ENCODE data around the gene KIF13A.
"Not testable (repeated sequence)": the region's sequence is repeated elsewhere in the genome, so short reads cannot be mapped to it uniquely, and the experiment has no call there.

The KIF13A gene

DNA sequence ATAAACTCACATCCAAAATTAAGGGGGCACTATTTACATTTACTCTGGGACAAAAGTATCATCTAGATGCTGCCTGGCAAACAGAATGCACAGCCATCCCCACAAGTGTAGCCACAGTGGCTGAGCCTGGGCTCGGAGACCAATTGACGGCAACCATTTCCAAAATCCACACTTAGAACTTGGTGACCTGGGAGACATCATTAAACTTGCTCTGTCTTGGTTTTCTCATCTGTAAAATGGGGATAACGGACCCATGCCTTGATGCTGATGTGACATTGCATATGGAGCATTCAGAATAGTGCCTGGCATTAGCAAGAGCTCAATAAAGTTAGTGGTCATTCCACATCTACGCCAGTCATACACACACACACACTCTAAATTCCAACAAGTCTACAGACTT, 140.7 kb downstream of the KIF13A start:
- no peak for DNase-seq (ENCODE audit: low read depth, low spot score)

DNA sequence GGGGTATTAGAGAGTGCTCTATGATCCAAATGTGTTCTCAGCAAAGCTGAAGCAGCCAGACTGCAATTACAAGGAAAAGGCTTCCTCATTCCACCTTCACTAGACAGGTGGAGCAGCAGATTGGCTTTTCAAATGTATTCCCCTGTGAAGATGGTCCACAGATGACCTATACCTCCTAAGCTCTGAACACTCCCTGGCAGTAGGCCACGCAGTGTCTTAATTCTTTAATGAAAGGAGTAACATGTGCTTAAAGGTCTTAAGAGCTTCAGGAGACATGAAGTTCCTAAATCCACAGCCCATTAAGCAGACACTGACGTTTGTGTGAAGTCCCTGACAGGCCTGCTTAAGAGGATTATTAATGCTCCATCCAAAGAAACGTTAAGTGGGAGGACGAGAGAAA, 141.8 kb downstream of the KIF13A start:
- no peak for DNase-seq (ENCODE audit: low read depth, low spot score)

DNA sequence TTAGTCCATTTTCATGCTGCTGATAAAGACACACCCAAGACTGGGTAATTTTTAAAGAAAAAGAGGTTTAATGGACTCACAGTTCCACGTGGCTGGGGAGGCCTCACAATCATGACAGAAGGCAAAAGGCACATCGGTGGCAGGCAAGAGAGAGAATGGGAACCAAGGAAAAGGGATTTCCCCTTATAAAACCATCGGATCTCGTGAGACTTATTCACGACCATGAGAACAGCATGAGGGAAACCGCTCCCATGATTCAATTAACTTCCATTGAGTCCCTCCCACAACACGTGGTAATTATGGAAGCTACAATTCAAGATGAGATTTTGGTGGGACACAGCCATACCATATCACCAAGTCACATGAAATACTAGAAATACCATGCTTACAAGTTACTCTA, 142.5 kb downstream of the KIF13A start:
- DNase-seq (ENCODE audit: low read depth, low spot score) = not testable (repeated sequence)

DNA sequence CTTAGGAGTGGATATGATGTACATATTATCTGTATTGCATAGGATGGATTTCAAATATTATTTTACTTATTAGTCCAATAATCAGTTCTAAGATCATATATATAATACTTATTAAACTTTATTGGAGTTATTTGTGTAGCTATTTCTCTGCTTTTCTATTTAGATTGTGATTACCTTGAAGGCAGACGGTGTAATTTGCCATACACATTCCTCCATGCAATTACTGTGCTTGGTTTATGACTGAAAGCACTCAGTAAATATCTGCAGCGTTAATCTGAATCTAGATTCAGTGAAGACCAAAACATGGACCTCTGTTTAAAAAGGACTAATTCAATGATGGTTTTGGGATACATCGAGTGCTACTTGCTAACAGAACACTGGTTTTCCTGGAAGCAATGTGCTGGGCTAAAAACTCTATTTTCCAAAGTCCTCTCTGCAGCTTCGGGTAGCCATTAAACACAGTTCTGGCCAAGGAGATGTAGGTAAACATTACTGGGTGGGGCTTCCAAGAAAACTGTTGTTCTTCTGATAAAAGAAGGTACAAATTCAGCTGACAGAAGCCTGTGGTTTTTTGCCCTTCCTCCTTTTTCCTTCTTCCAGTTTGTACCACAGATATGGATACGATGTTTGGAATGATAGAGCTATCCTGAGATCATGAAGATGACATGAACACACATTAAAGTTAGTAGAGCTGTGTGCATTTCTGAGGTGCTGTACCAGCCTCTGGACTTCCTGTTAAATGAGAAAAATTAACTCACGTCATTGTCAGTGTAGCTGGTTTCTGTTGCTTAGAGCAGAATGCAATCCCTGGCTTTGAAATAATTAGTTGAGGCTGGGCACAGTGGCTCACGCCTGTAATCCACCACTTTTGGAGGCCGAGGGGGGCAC, 144.3 kb downstream of the KIF13A start:
- no peak for DNase-seq (ENCODE audit: low read depth, low spot score)

DNA sequence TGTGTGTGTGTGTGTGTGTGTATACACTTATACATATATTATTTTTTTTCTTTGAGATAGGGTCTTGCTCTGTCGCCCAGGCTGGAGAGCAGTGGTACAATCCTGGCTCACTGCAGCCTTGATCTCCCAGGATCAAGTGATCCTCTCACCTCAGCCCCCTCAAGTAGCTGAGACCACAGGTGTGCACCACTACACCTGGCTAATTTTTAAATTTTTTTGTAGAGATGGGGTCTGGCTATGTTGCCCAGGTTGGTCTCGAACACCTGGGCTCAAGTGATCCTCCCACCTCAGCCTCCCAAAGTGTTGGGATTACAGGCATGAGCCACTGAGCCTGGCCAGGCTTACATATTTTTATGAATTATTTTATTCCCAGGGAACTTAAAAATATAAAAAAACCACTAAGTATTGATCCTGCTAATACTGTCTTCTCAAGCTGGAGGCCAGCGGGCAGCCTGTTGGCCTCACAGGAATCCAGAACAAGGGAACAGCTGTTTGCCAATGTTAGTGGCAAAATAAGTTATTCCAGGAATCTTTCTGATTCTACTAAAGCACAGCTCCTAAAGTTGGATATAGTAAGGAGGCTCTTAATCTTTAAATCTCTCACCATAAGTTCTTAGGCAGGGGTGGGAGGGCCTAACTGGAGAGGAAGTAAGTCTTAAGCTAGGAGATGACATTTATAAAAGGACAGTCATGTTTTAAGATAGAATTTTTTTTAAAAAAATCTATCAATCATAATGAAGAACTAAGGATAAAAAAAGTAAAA, 145.2 kb downstream of the KIF13A start:
- DNase-seq (ENCODE audit: low read depth, low spot score) = no peak

DNA sequence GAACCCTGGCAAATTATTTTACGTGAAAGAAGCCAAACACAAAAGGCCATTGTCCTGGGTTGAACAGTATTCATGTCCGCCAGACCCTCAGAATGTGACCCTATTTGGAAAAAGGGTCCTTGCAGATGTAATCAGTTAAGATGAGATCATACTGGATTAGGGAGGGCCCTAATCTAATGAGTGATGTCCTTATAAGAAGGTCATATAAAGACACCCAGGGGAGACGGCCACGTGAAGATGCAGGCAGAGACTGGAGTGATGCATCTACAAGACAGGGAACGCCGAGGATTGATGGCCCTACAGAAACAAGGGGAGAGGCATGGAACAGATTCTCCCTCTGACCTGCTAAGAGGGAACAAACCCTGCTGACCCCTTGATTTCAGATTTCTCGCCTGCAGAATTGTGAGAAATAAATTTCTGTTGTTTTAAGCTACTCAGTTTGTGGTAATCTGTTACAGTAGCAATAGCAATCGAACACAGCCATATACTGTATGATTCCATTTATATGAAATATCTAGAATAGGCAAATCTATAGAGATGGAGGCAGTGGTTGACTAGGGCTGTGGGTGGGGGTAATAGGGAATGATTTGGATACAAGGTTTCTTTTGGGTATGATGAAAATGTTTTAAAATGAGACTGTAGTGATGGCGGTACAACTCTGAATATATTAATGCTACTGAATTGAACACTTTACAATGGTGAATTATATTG, 147.8 kb downstream of the KIF13A start:
- no peak for DNase-seq (ENCODE audit: low read depth, low spot score)

DNA sequence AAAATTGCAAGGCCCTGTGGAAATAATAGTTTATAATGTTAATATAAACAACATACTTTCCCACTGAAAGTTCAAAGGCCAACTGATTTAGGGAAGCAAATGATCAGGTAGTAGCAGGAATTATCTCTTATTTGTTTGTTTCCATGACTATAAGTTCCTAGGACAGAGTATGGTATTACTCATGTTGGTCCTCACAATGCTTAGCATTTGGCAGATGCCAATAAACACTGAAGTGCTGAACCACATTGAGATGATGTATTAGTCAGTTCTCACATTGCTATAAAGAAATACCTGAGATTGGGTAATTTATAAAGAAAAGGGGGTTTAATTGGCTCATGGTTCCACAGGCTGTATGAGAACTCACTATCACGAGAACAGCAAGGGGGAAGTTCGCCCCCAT, 151.1 kb downstream of the KIF13A start:
- no peak for DNase-seq (ENCODE audit: low read depth, low spot score)

DNA sequence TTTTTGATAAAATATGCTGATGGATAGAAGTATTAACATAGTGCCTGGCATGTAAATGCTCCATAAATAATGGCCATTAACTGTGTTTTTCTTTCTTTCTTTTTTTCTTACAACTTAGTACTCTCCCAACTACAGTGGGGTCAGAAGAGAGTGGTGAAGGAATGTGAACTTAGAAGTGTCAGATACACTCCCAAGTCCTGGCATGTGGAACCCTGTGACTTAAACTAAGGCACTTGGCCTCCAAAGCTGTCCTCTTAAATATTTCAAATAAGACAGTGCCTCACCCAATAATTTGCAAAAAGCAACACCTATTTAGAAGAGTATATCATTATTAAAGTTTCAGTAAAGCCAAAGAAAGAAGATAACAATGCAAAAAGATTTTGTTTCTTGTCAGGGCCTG, 151.7 kb downstream of the KIF13A start:
- no peak for DNase-seq (ENCODE audit: low read depth, low spot score)

DNA sequence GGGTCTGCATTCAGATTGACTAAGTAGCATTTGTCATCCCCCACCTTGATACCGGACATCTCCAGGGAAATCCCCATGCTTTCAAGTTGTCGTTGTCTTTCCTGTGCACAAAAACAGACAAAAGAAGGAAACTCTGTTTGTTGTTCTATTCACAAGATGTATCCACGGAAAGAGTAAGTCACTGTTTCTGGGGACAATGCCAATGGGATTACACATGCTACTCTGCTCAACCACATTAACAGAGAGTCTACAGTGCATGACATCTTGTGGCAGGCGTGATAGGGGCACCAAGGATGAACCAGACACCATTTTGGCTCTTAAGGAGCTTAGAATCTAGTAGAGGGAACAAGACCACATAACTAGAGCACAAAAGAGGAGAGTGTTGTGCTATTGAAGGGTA, 156.3 kb downstream of the KIF13A start:
- DNase-seq (ENCODE audit: low read depth, low spot score) = no peak

DNA sequence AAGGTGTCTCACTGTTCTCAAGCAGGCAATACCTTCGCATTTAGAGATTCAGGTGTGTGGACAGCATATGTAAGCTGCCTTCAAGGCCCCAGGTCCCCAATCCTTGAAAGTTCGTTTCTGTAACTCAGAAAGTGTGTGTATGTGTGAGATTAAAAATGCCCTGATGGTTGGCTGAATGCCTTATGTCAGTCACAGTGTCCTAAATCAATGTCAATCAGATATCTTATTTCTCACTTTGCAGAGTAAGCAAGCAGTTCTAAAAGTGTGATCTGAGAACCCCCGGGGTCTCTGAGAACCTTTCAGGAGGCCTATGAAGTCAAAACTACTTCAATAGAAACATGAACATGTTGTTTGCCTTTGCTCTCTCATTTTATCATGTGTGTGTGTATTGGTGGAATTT, 157.5 kb downstream of the KIF13A start:
- DNase-seq (ENCODE audit: low read depth, low spot score) = no peak

DNA sequence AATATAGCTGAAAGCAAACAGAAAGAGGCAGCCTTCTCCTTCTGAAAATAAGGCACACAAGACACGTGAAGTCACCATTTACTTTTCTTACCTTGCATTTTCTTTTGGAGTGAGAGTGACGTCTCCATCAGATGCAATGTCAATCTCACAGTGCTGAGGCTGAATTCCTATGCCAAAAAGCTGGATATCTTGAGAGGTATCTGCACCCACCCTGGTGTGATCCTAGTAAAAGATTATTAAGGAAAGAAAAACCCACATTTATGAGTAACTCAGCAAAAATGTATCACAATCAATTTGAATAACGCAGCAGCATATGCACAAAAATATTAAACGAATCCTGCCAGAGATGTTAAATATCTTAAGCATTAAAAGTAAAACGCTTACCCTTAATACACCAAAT, 159.3 kb downstream of the KIF13A start:
- no peak for DNase-seq (ENCODE audit: low read depth, low spot score)

DNA sequence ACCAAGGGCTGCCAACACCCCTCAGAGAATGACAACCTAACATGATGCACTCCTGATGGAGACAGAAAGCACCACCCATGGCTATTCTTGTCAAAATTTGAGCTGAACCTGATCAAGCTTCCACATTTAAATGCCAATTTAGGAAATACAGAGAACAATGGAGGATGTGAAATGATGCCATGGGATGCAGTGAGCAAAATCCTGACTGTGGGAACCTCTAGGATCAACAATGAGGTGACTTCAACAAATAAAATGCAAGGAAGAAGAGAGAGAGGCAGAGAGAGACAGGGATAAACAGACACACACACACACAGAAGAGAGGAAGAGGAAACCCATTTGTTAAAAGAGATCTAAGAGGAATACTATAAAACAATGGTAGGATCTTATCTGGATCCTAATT, 161.1 kb downstream of the KIF13A start:
- no peak for DNase-seq (ENCODE audit: low read depth, low spot score)

DNA sequence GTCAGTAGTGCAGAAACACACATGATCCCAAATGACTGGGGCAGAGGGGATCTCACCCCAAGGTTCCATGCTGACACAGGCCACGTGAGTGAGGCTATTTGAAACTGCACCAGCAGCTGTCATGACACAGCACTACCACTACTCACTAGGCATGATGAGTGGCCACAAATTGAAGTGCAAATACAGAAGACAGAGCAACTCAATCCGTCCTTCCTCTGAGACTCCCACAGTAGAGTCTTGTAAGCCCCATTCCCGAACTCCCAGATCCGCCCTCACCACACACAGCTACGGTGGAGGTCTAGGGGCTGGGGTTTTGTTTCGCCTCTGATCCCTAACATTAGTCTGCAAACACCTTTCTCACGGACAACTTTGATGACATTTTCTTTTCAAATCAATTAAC, 167.4 kb downstream of the KIF13A start:
- no peak for DNase-seq (ENCODE audit: low read depth, low spot score)

DNA sequence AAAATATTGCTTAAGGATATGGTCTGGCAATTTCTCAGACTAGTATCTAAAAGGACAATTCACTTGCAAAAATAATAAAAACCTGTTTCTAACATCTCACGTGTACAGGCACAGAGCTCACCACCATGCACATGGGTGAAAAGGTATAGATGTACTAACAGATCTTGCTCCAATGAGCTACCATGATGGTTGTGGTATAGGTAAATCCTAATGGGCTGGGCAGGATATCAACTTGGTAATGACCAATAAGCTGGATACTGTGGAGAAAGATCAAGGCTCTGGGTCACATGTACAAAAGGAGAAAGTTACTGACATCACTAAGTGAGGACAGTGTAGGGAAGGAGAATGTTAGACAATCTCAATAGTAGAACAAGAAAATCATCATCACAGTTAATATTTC, 169.7 kb downstream of the KIF13A start:
- DNase-seq (ENCODE audit: low read depth, low spot score) = no peak

DNA sequence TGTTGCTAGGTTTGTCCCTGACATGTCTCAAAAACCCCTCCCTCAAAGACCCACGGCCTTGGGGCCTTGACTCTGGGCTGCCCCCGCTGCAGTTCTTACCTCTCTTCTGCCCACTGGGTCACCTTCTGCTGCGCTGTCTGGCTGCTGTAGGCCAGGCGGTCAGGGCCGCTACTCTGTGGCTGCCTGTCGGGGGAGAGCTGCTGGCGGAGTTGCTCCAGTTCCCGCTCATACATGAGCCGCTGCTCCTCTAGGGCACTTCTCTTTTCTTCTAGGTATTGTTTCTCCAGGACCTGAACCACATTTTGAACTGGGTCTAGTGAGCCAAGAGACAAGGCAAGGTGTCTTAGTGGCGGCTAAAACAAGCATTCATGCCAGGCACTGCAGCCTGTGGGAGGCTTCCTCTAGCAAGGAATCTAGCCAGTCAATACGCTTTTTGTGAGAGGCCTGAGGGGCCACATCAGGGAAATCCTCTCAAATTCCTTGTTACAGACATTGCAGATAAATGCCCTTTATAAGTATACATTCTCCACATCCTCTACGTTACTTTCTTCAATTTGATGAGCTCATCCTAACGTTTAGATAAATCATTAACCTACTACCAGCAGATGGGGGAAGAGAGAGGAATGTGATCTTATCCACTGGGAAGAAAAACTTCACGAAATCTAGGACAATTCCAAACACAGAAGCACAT, 170.4 kb downstream of the KIF13A start:
- DNase-seq (ENCODE audit: low read depth, low spot score) = no peak

DNA sequence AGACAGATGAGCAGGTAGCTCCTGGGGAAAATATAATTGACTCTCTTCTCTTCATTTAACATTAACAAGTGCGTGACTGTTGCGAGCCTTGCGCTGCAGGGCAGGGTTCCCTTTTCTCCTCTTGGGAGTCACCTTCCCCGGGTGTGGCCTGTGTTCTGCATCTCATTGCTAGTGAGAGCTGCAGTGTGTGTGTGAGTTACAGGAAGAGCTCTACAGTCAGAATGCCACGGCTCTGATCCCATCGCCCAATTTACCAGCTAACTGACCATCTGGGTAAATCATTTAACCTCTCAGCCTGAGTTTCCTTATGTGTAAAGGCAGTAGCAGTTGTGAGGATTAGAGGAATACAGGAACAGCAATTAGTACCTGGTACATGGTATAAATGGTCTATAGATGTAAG, 173.9 kb downstream of the KIF13A start:
- DNase-seq (ENCODE audit: low read depth, low spot score) = no peak

DNA sequence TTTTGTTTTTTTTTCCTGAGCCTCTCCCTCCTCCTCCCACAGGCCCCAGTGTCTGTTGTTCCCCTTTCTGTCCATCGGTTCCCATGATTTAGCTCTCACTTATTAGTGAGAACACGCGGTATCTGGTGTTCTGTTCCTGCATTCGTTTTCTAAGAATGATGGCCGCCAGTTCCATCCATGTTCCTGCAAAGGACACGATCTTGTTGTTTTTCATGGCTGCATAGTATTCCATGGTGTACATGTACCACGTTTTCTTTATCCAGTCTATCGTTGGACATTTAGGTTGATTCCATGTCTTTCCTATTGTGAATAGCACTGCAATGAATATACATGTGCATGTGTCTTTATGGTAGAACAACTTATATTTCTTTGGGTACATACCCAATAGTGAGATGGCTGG, 175.1 kb downstream of the KIF13A start:
- no peak for DNase-seq (ENCODE audit: low read depth, low spot score)

DNA sequence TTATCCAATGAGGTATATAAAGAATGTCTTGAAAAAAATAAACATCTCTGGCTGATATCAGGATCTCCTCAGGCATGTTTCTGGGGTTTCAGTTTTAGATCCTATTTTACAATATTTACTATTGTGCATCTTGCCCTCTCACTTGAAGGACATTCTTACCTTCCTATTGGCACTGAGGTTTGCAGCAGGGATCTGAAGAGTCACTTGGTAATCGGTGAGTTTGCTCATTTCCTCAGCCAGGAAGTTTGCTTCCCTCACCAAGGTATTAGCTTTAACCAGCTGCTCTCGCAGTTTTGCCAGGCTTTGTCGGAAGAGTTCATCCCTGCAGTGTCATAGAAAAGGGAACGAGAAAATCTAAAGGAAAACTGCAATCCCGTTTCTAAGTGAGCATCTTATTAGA, 178.8 kb downstream of the KIF13A start:
- DNase-seq (ENCODE audit: low read depth, low spot score) = no peak

DNA sequence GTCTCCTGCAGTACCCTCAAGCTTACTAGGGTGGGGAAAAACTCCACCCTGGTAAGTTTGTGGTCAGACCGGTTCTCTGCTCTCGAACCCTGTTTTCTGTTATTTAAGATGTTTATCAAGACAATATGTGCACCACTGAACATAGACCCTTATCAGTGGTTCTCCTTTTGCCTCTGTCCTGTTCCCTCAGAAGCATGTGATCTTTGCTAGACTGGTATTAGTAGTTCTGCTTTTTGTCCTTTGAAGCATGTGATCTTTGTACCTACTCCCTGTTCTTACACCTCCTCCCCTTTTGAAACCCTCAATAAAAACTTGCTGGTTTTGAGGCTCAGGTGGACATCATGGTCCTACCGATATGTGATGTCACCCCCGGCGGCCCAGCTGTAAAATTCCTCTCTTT, 180.0 kb downstream of the KIF13A start:
- DNase-seq (ENCODE audit: low read depth, low spot score) = not testable (repeated sequence)

DNA sequence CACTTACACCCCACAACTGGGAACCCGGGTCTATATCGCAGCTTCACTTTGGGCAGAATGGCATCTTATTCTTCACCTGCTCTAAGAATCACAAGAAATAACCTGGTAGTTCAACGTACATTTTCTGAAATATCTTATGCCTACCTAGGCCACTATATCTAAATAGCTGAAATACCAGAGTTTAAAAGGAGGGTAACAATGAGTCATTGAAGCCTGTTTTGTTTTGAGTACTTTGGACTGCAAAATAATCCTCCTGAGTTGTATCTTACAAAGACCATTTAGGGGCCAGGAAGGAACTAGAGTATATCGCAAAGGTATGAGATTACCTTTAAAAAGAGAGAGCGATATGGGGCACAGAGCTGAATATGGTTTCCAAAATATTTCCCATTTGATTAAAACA, 184.0 kb downstream of the KIF13A start:
- no peak for DNase-seq (ENCODE audit: low read depth, low spot score)

DNA sequence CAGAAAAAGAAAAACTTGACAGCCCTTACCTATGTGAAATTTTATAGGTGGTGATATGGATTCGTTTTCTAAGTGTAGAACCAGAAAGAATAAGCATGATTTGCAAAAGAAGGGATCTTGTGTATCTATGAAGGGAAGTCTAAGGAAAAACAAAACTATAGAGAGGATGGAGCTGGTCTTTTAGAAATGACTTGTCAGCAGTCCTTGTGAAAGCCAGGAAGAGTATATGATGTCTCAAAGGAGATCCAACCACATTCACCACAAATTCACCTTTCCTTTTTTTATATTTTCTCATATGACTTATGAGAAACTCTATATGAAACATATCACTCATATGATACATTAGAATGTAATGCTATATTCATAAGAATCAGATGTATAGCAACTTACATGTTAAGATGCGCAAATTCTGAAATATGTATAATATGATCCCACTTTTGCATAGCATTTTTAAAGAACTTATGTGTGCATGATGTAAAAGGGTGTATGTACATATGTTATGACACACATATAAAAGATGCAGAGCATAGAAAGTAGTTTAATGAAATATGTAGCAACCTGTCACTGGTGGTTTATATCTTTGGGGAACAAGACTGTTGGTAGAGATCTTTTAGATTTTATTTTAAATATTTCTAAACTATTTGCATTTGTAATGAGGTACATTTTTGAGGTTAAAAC, 188.8 kb downstream of the KIF13A start:
- no peak for DNase-seq (ENCODE audit: low read depth, low spot score)

All from iPS DF 19.7 (cell line).